Astrocyte (in vitro differentiated cells and primary cell): ENCODE data around the gene ALK. TPM values are rescaled to one million over a fixed set of nuclear protein-coding genes. Genes with fewer than 3 reads are reported as not detected.

Source experiments
- DNase-seq: peaks from one replicate; pipeline ENCODE4 v3.0.0-alpha.2; 2010; ENCODE audit warnings: low read depth
- FAIRE-seq: peaks from 2 replicates; lab custom pipeline; 2011; peaks lifted over from hg19 to GRCh38; lab: Jason Lieb, UNC
- H2AFZ ChIP-seq: 2 replicates; pipeline ENCODE4 v1.6.0; 2012; ENCODE audit warnings: low read depth, low read length, inconsistent platforms
- H3K27ac ChIP-seq: 2 replicates; pipeline ENCODE4 v1.5.1; 2011; ENCODE audit warnings: low read depth, low read length, inconsistent platforms
- H3K27me3 ChIP-seq: 2 replicates; pipeline ENCODE4 v1.6.0; 2011; ENCODE audit warnings: low read length, inconsistent platforms; ENCODE audit not compliant: insufficient read depth
- H3K36me3 ChIP-seq: 2 replicates; pipeline ENCODE4 v1.5.1; 2011; ENCODE audit warnings: low read length, inconsistent platforms; ENCODE audit not compliant: insufficient read depth
- H3K4me1 ChIP-seq: 2 replicates; pipeline ENCODE4 v1.5.1; 2011; ENCODE audit warnings: low read length, inconsistent platforms; ENCODE audit not compliant: insufficient read depth
- H3K4me2 ChIP-seq: 2 replicates; pipeline ENCODE4 v1.6.0; 2012; ENCODE audit warnings: low read length, inconsistent platforms
- H3K4me3 ChIP-seq: 2 replicates; pipeline ENCODE4 v1.5.1; 2011; ENCODE audit warnings: low read depth, mild to moderate bottlenecking, low read length, inconsistent platforms; ENCODE audit not compliant: insufficient read depth
- H3K79me2 ChIP-seq: 2 replicates; pipeline ENCODE4 v1.6.0; 2012; ENCODE audit warnings: mild to moderate bottlenecking, low read length, inconsistent platforms; ENCODE audit not compliant: insufficient read depth
- H3K9ac ChIP-seq: 2 replicates; pipeline ENCODE4 v1.6.0; 2012; ENCODE audit warnings: mild to moderate bottlenecking, low read length, inconsistent platforms
- H3K9me3 ChIP-seq: 2 replicates; pipeline ENCODE4 v1.5.1; 2012; ENCODE audit warnings: low read depth, mild to moderate bottlenecking, low read length, inconsistent platforms; ENCODE audit not compliant: insufficient read depth
- H4K20me1 ChIP-seq: 2 replicates; pipeline ENCODE4 v1.6.0; 2012; ENCODE audit warnings: low read length, inconsistent platforms; ENCODE audit not compliant: insufficient read depth
- H3K27ac Mint-ChIP-seq: one replicate; pipeline ENCODE4 v1.8.0; 2021; ENCODE audit warnings: mild to moderate bottlenecking, mixed read lengths; ENCODE audit not compliant: unreplicated experiment
- H3K27me3 Mint-ChIP-seq: one replicate; pipeline ENCODE4 v1.8.0; 2021; ENCODE audit warnings: low read depth, mixed read lengths; ENCODE audit not compliant: unreplicated experiment
- H3K36me3 Mint-ChIP-seq: one replicate; pipeline ENCODE4 v1.8.0; 2021; ENCODE audit warnings: low read depth, mixed read lengths; ENCODE audit not compliant: unreplicated experiment
- H3K4me1 Mint-ChIP-seq: one replicate; pipeline ENCODE4 v1.8.0; 2021; ENCODE audit warnings: low read depth, mixed read lengths; ENCODE audit not compliant: unreplicated experiment
- H3K4me3 Mint-ChIP-seq: one replicate; pipeline ENCODE4 v1.8.0; 2021; ENCODE audit warnings: mild to moderate bottlenecking, moderate library complexity, mixed read lengths; ENCODE audit not compliant: unreplicated experiment
- H3K9me3 Mint-ChIP-seq: one replicate; pipeline ENCODE4 v1.8.0; 2021; ENCODE audit warnings: mild to moderate bottlenecking, mixed read lengths; ENCODE audit not compliant: unreplicated experiment
- CTCF ChIP-seq: IDR thresholded peaks from 2 replicates; pipeline ENCODE4 v1.5.1; 2011; ENCODE audit warnings: low read depth, mild to moderate bottlenecking, inconsistent platforms, low read length, moderate library complexity; ENCODE audit not compliant: insufficient read depth
- EZH2 ChIP-seq: IDR thresholded peaks from 2 replicates; pipeline ENCODE4 v1.6.1; 2012; ENCODE audit warnings: mild to moderate bottlenecking, low read length, inconsistent platforms; ENCODE audit not compliant: insufficient read depth
- total RNA-seq: library from RNA; stranded (reverse); gene quantifications from 2 replicates; pipeline ENCODE4 v1.2.1, GENCODE V29; 2021

Gene ALK
- total RNA-seq, 1 donor from 2014 or later, result 0.16 TPM

GRCh38 chr2:29249666-29250253 lies 671.6 kb downstream of the ALK start:
- no peaks in the 10 kb centered on the region for H4K20me1 ChIP-seq
- peaks cover 28% of the 10 kb centered on the region for H3K27me3 Mint-ChIP-seq
- H3K27ac Mint-ChIP-seq, result no peak overlapping the region
- H3K27me3 ChIP-seq, result peaks cover 3% of the 10 kb centered on the region
- no peak overlapping the region for H2AFZ ChIP-seq
- no peak overlapping the region for H3K27ac ChIP-seq
- no peaks in the 10 kb centered on the region for H3K4me1 Mint-ChIP-seq
- no peak for FAIRE-seq
- no peaks in the 10 kb centered on the region for H3K36me3 ChIP-seq
- H3K79me2 ChIP-seq, result no peaks in the 10 kb centered on the region
- peaks cover 2% of the 10 kb centered on the region for H3K9me3 Mint-ChIP-seq
- no peaks in the 10 kb centered on the region for H3K36me3 Mint-ChIP-seq
- no peak overlapping the region for H3K4me3 ChIP-seq
- H3K9me3 ChIP-seq, result no peaks in the 10 kb centered on the region
- H3K4me3 Mint-ChIP-seq, result no peak overlapping the region
- no peak overlapping the region for H3K4me2 ChIP-seq
- DNase-seq, result no peak
- no peak overlapping the region for H3K9ac ChIP-seq
- peaks cover 3% of the 10 kb centered on the region for H3K4me1 ChIP-seq
- no peak for TF ChIP-seq EZH2
- no peak for TF ChIP-seq CTCF

GRCh38 chr2:29247336-29247914 lies 674.0 kb downstream of the ALK start:
- Histone ChIP-seq H3K79me2 (no peaks in the 10 kb centered on the region), H3K9me3 (no peaks in the 10 kb centered on the region), H3K36me3 (no peaks in the 10 kb centered on the region), H3K4me1 (no peaks in the 10 kb centered on the region), H3K27me3 (peaks cover 3% of the 10 kb centered on the region), H2AFZ (no peak overlapping the region), H4K20me1 (no peaks in the 10 kb centered on the region), H3K9ac (no peak overlapping the region), H3K4me3 (no peak overlapping the region), H3K27ac (no peak overlapping the region), H3K4me2 (no peak overlapping the region)
- Mint-ChIP-seq H3K27me3 (peaks cover 28% of the 10 kb centered on the region), H3K9me3 (peaks cover 2% of the 10 kb centered on the region), H3K4me1 (no peaks in the 10 kb centered on the region), H3K27ac (no peak overlapping the region), H3K4me3 (no peak overlapping the region), H3K36me3 (no peaks in the 10 kb centered on the region)
- FAIRE-seq (no peak), DNase-seq (no peak)
- TF ChIP-seq EZH2 (no peak), CTCF (no peak)
